H9 (cell line): ENCODE results near the gene STK11IP. TPM values are rescaled to one million over a fixed set of nuclear protein-coding genes. Genes with fewer than 3 reads are reported as not detected.

Source experiments
- DNase-seq: peaks from one replicate; pipeline ENCODE4 v3.0.0-alpha.2; 2017
- H2AFZ ChIP-seq: one replicate; pipeline ENCODE4 v1.6.1; 2013; ENCODE audit warnings: mild to moderate bottlenecking, low read length, control low read depth, moderate library complexity
- H2AK5ac ChIP-seq: 2 replicates; pipeline ENCODE4 v1.6.1; 2013; ENCODE audit warnings: low read length, control low read depth, mixed read lengths; ENCODE audit not compliant: insufficient read length
- H2BK120ac ChIP-seq: one replicate; pipeline ENCODE4 v1.6.1; 2013; ENCODE audit warnings: low read depth, mild to moderate bottlenecking, low read length, control low read depth, inconsistent platforms; ENCODE audit not compliant: poor library complexity, severe bottlenecking
- H2BK12ac ChIP-seq: 2 replicates; pipeline ENCODE4 v1.6.1; 2013; ENCODE audit warnings: low read length, control low read depth, mixed read lengths, low read depth; ENCODE audit not compliant: insufficient read length
- H2BK15ac ChIP-seq: 2 replicates; pipeline ENCODE4 v1.6.1; 2013; ENCODE audit warnings: low read depth, low read length, control low read depth
- H2BK20ac ChIP-seq: one replicate; pipeline ENCODE4 v1.6.1; 2013; ENCODE audit warnings: low read depth, mild to moderate bottlenecking, low read length, control low read depth, inconsistent platforms; ENCODE audit not compliant: poor library complexity, severe bottlenecking
- H2BK5ac ChIP-seq: 2 replicates; pipeline ENCODE4 v1.6.1; 2013; ENCODE audit warnings: low read length, control low read depth, mixed read lengths; ENCODE audit not compliant: insufficient read length
- H3K14ac ChIP-seq: 2 replicates; pipeline ENCODE4 v1.6.1; 2013; ENCODE audit warnings: low read length, control low read depth; ENCODE audit not compliant: insufficient read depth
- H3K18ac ChIP-seq: 2 replicates; pipeline ENCODE4 v1.6.1; 2013; ENCODE audit warnings: low read depth, mild to moderate bottlenecking, mixed read lengths, low read length, control low read depth; ENCODE audit not compliant: insufficient read length
- H3K23ac ChIP-seq: 2 replicates; pipeline ENCODE4 v1.6.1; 2013; ENCODE audit warnings: low read length, control low read depth, mixed read lengths, low read depth; ENCODE audit not compliant: insufficient read length
- H3K23me2 ChIP-seq: 2 replicates; pipeline ENCODE4 v1.6.1; 2013; ENCODE audit warnings: low read depth, mild to moderate bottlenecking, mixed read lengths, low read length, control low read depth; ENCODE audit not compliant: insufficient read length, poor library complexity, severe bottlenecking
- H3K27ac ChIP-seq: 2 replicates; pipeline ENCODE4 v1.5.1; 2013; ENCODE audit warnings: low read length, control low read depth, mixed read lengths, low read depth; ENCODE audit not compliant: insufficient read length
- H3K27me3 ChIP-seq: 2 replicates; pipeline ENCODE4 v1.6.1; 2013; ENCODE audit warnings: low read length, control low read depth, inconsistent platforms; ENCODE audit not compliant: insufficient read depth
- H3K4ac ChIP-seq: 2 replicates; pipeline ENCODE4 v1.6.1; 2013; ENCODE audit warnings: low read depth, mild to moderate bottlenecking, control low read depth, inconsistent platforms, low read length, moderate library complexity
- H3K4me1 ChIP-seq: 2 replicates; pipeline ENCODE4 v1.6.1; 2013; ENCODE audit warnings: low read length, control low read depth, inconsistent platforms; ENCODE audit not compliant: insufficient read depth
- H3K4me2 ChIP-seq: 2 replicates; pipeline ENCODE4 v1.6.1; 2013; ENCODE audit warnings: low read length, control low read depth, mixed read lengths; ENCODE audit not compliant: insufficient read length, insufficient read depth
- H3K56ac ChIP-seq: 2 replicates; pipeline ENCODE4 v1.6.1; 2013; ENCODE audit warnings: low read depth, mild to moderate bottlenecking, mixed read lengths, low read length, control low read depth; ENCODE audit not compliant: insufficient read length
- H3K79me1 ChIP-seq: 2 replicates; pipeline ENCODE4 v1.6.1; 2013; ENCODE audit warnings: low read depth, mild to moderate bottlenecking, moderate library complexity, low read length, control low read depth, inconsistent platforms; ENCODE audit not compliant: insufficient read depth, poor library complexity, severe bottlenecking
- H3K79me2 ChIP-seq: 2 replicates; pipeline ENCODE4 v1.6.1; 2013; ENCODE audit warnings: low read length, control low read depth, inconsistent platforms; ENCODE audit not compliant: insufficient read depth
- H3K9ac ChIP-seq: 2 replicates; pipeline ENCODE4 v1.6.1; 2013; ENCODE audit warnings: low read length, control low read depth, mixed read lengths; ENCODE audit not compliant: insufficient read length; ENCODE audit errors: extremely low read depth
- H3K9me3 ChIP-seq: one replicate; pipeline ENCODE4 v1.6.1; 2013; ENCODE audit warnings: low read depth, low read length, inconsistent platforms; ENCODE audit not compliant: control insufficient read depth
- H3T11ph ChIP-seq: one replicate; pipeline ENCODE4 v1.6.1; 2013; ENCODE audit warnings: mild to moderate bottlenecking, low read length, control low read depth, inconsistent platforms
- H4K20me1 ChIP-seq: one replicate; pipeline ENCODE4 v1.6.1; 2013; ENCODE audit not compliant: control insufficient read depth, insufficient read length, insufficient read depth
- H4K5ac ChIP-seq: 2 replicates; pipeline ENCODE4 v1.6.1; 2013; ENCODE audit warnings: low read depth, mild to moderate bottlenecking, mixed read lengths, low read length, control low read depth; ENCODE audit not compliant: insufficient read length
- H4K8ac ChIP-seq: replicated peaks from 2 replicates; pipeline ENCODE4 v1.6.1; 2013; ENCODE audit warnings: low read length, control low read depth, mixed read lengths, low read depth; ENCODE audit not compliant: insufficient read length
- H4K91ac ChIP-seq: 2 replicates; pipeline ENCODE4 v1.6.1; 2013; ENCODE audit warnings: low read depth, mild to moderate bottlenecking, moderate library complexity, mixed read lengths, low read length, control low read depth; ENCODE audit not compliant: insufficient read length
- H3K27ac Mint-ChIP-seq, 3 experiments: 2 replicates in 2 of 3; 3 replicates in 1 of 3; pipeline ENCODE4 v1.8.0; 2020 to 2021; ENCODE audit warnings: mixed read lengths in 3 of 3, mild to moderate bottlenecking in 1 of 3, moderate library complexity in 1 of 3
- H3K27me3 Mint-ChIP-seq: 2 replicates; pipeline ENCODE4 v1.8.0; 2021; ENCODE audit warnings: low read depth, mild to moderate bottlenecking, moderate library complexity, mixed read lengths
- H3K36me3 Mint-ChIP-seq, 3 experiments: 2 replicates in 2 of 3; 3 replicates in 1 of 3; pipeline ENCODE4 v1.8.0; 2020 to 2021; ENCODE audit warnings: low read depth in 3 of 3, mixed read lengths in 3 of 3; ENCODE audit not compliant: insufficient read depth in 1 of 3
- H3K4me1 Mint-ChIP-seq, 2 experiments: 2 replicates each; pipeline ENCODE4 v1.8.0; 2020; ENCODE audit warnings: mixed read lengths in 2 of 2
- H3K4me3 Mint-ChIP-seq, 2 experiments: 2 replicates in 1 of 2; 3 replicates in 1 of 2; pipeline ENCODE4 v1.8.0; 2020 to 2021; ENCODE audit warnings: mild to moderate bottlenecking in 2 of 2, mixed read lengths in 2 of 2, moderate library complexity in 1 of 2
- H3K9me3 Mint-ChIP-seq, 2 experiments: 2 replicates in 1 of 2; 3 replicates in 1 of 2; pipeline ENCODE4 v1.8.0; 2020; ENCODE audit warnings: mild to moderate bottlenecking in 2 of 2, mixed read lengths in 2 of 2, moderate library complexity in 1 of 2
- WGBS: extraction: QIAGEN DNeasy Blood & Tissue Kit; methylation state at CpG from one replicate; pipeline ENCODE4 v1.1.7; 2013; ENCODE audit warnings: missing lambda C conversion rate, low lambda C conversion rate, mixed read lengths; ENCODE audit not compliant: insufficient read length; ENCODE audit errors: extremely low coverage; 5-methylcytosine and 5-hydroxymethylcytosine counted together
- total RNA-seq: library from RNA; stranded (reverse); gene quantifications from 2 replicates; pipeline ENCODE4 v1.2.1, GENCODE V29; 2021
- TF ChIP-seq, protein P1 (sequence below): fragments of 200-600 bp; sonication (generic); conservative IDR thresholded peaks from 3 replicates; pipeline ENCODE4 v1.8.0; 2021; ENCODE audit warnings: antibody characterized with exemption, mild to moderate bottlenecking

The STK11IP gene
- total RNA-seq, 1 experiment from 2014 or later, result 31.1 TPM

DNA sequence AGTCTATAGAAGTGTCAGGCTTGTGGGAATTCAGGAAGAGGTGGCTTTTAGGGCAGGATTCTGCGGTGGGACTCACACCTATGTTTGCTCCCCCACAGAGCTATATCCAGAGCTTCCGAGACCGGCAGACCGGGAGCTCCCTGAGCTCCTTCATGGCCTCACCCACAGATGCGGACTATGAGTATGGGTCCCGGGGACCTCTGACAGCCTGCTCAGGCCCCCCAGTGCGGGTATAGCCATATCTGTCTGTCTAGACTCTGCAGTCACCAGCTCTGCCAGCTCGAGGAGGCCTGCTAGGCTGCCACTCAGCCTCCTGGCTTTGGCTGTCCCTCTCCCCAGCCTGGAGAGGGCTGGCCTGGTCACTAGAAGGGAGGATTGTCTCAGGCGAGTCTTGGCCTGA, 48.0 kb upstream of the STK11IP start:
- H4K8ac ChIP-seq, result no peak overlapping the region
- H2BK5ac ChIP-seq, result no peak overlapping the region
- no peak overlapping the region for H4K5ac ChIP-seq
- H3K9ac ChIP-seq, result no peak overlapping the region
- H2BK20ac ChIP-seq, result no peak overlapping the region
- Mint-ChIP-seq H3K27ac (no peak overlapping the region), H3K9me3 (no peaks in the 10 kb centered on the region), H3K36me3 (peaks cover 10 to 30% (median 30%) of the 10 kb centered on the region in 3 experiments; a peak in 6 of 7 replicates), H3K27me3 (peaks cover 56% of the 10 kb centered on the region), H3K4me1 (peaks cover 14 to 21% of the 10 kb centered on the region in 2 experiments), H3K4me3 (no peak overlapping the region; a peak in 2 of 5 replicates)
- H4K20me1 ChIP-seq, result no peaks in the 10 kb centered on the region
- H3K23me2 ChIP-seq, result peaks cover 12% of the 10 kb centered on the region
- H3K4me2 ChIP-seq, result no peak overlapping the region
- H2AK5ac ChIP-seq, result no peak overlapping the region
- no peak overlapping the region for H3K18ac ChIP-seq
- no peak overlapping the region for H2AFZ ChIP-seq
- H3K79me1 ChIP-seq, result no peaks in the 10 kb centered on the region
- H3K14ac ChIP-seq, result no peak overlapping the region
- no peak overlapping the region for H3K56ac ChIP-seq
- H3K4ac ChIP-seq, result no peak overlapping the region
- peaks cover 4% of the 10 kb centered on the region; the same call in 1 of the 2 replicates for H3K27me3 ChIP-seq
- no peaks in the 10 kb centered on the region for H3K9me3 ChIP-seq
- DNase-seq, result no peak
- H3K79me2 ChIP-seq, result no peaks in the 10 kb centered on the region
- H2BK120ac ChIP-seq, result no peak overlapping the region
- H3K4me1 ChIP-seq, result peaks cover 3% of the 10 kb centered on the region; the same call in 1 of the 2 replicates
- no peak overlapping the region for H3K23ac ChIP-seq
- H2BK12ac ChIP-seq, result no peak overlapping the region
- no CpG with 5 or more reads among the region's 9 CpGs for WGBS
- H4K91ac ChIP-seq, result no peak overlapping the region
- H2BK15ac ChIP-seq, result no peak overlapping the region
- H3K27ac ChIP-seq, result no peak overlapping the region
- no peak overlapping the region for H3T11ph ChIP-seq
- TF ChIP-seq, protein P1, sequence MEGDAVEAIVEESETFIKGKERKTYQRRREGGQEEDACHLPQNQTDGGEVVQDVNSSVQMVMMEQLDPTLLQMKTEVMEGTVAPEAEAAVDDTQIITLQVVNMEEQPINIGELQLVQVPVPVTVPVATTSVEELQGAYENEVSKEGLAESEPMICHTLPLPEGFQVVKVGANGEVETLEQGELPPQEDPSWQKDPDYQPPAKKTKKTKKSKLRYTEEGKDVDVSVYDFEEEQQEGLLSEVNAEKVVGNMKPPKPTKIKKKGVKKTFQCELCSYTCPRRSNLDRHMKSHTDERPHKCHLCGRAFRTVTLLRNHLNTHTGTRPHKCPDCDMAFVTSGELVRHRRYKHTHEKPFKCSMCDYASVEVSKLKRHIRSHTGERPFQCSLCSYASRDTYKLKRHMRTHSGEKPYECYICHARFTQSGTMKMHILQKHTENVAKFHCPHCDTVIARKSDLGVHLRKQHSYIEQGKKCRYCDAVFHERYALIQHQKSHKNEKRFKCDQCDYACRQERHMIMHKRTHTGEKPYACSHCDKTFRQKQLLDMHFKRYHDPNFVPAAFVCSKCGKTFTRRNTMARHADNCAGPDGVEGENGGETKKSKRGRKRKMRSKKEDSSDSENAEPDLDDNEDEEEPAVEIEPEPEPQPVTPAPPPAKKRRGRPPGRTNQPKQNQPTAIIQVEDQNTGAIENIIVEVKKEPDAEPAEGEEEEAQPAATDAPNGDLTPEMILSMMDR, result no peak
